Type B pancreatic cell (in vitro differentiated cells): ENCODE data around the gene KPNA1. TPM values are rescaled to one million over a fixed set of nuclear protein-coding genes. Genes with fewer than 3 reads are reported as not detected.
A peak's percentile ranks its signal among the peaks of the same experiment; 100 is the strongest.

Source experiments
- DNase-seq: peaks from one replicate; pipeline ENCODE4 v3.0.0; 2021; ENCODE audit warnings: mixed read lengths; ENCODE audit not compliant: unreplicated experiment; ENCODE audit errors: extremely low spot score
- H3K27ac Mint-ChIP-seq: 2 replicates; pipeline ENCODE4 v1.8.0; 2021; ENCODE audit warnings: mild to moderate bottlenecking, mixed read lengths
- H3K27me3 Mint-ChIP-seq: 2 replicates; pipeline ENCODE4 v1.8.0; 2021; ENCODE audit warnings: mixed read lengths
- H3K36me3 Mint-ChIP-seq: 2 replicates; pipeline ENCODE4 v1.8.0; 2021; ENCODE audit warnings: mixed read lengths
- H3K4me1 Mint-ChIP-seq: one replicate; pipeline ENCODE4 v1.8.0; 2021; ENCODE audit warnings: mixed read lengths; ENCODE audit not compliant: unreplicated experiment
- H3K4me3 Mint-ChIP-seq: 2 replicates; pipeline ENCODE4 v1.8.0; 2021; ENCODE audit warnings: mild to moderate bottlenecking, mixed read lengths
- H3K9me3 Mint-ChIP-seq: 2 replicates; pipeline ENCODE4 v1.8.0; 2021; ENCODE audit warnings: mixed read lengths
- CTCF ChIP-seq: fragments of 200-600 bp; sonication (generic); conservative IDR thresholded peaks from 2 replicates; pipeline ENCODE4 v1.5.0; 2021; ENCODE audit warnings: antibody characterized with exemption, mild to moderate bottlenecking
- long read RNA-seq: library from polyadenylated mRNA; unstranded; transcript quantifications from one replicate; pipeline ENCODE4 v2.0.0, GENCODE V29; 2020
- total RNA-seq: library from RNA; stranded (reverse); gene quantifications from 2 replicates; pipeline ENCODE4 v1.2.1, GENCODE V29; 2021; ENCODE audit warnings: low replicate concordance

The KPNA1 gene
- 63.9 and 67.7 TPM in 2 replicates for total RNA-seq
- long read RNA-seq, full-length matches to known transcripts = 128 of 191 reads
- long read RNA-seq, partial matches to known transcripts = 36 of 191 reads
- long read RNA-seq, other reads (novel, unspliced or antisense) = 27 of 191 reads

- peak within 1 kb of the TSS; percentile 95 for H3K4me3 Mint-ChIP-seq
- TF ChIP-seq CTCF = no peak
- H3K36me3 Mint-ChIP-seq = peaks cover 3% of the 10 kb centered on the region
- peak; percentile 94 for DNase-seq
- H3K27me3 Mint-ChIP-seq = no peaks in the 10 kb centered on the region
- peaks cover 27% of the 10 kb centered on the region for H3K4me1 Mint-ChIP-seq
- peak within 1 kb of the TSS; percentile 92 for H3K27ac Mint-ChIP-seq
- H3K9me3 Mint-ChIP-seq = no peaks in the 10 kb centered on the region
Observed at GRCh38 chr3:122514123-122515019, at the start of gene KPNA1. Gene KPNA1 (minus strand): TSS chr3:122514939. CDS start chr3:122496565, 18,374 bp downstream.

GRCh38 chr3:122564155-122564912 lies 49.6 kb upstream of the KPNA1 start, which contains the start of the genes DTX3L and PARP9:
Gene DTX3L (plus strand): TSS chr3:122564338. CDS start chr3:122564427, 89 bp downstream.
Gene PARP9 (minus strand): TSS chr3:122564300. CDS start chr3:122559620, 4,680 bp downstream.
- no peaks in the 10 kb centered on the region for H3K9me3 Mint-ChIP-seq
- H3K36me3 Mint-ChIP-seq = peaks cover 4% of the 10 kb centered on the region
- H3K4me1 Mint-ChIP-seq = peaks cover 10% of the 10 kb centered on the region
- peak within 1 kb of the TSS; percentile 86 for H3K4me3 Mint-ChIP-seq
- DNase-seq = peak; percentile 75
- peak within 1 kb of the TSS; percentile 86 for H3K27ac Mint-ChIP-seq
- peaks cover 4% of the 10 kb centered on the region for H3K27me3 Mint-ChIP-seq
- TF ChIP-seq CTCF = no peak

GRCh38 chr3:122563717-122564025 lies 48.9 kb upstream of the KPNA1 start:
- Mint-ChIP-seq H3K4me1 (peaks cover 10% of the 10 kb centered on the region), H3K36me3 (peaks cover 4% of the 10 kb centered on the region), H3K27ac (peak overlapping the region; percentile 80), H3K4me3 (peak overlapping the region; percentile 86), H3K9me3 (no peaks in the 10 kb centered on the region), H3K27me3 (peaks cover 4% of the 10 kb centered on the region)
- TF ChIP-seq CTCF = no peak
- no peak for DNase-seq

GRCh38 chr3:122562923-122563716 lies 48.4 kb upstream of the KPNA1 start:
- H3K4me1 Mint-ChIP-seq = peaks cover 10% of the 10 kb centered on the region
- peaks cover 4% of the 10 kb centered on the region for H3K27me3 Mint-ChIP-seq
- H3K9me3 Mint-ChIP-seq = no peaks in the 10 kb centered on the region
- no peak for DNase-seq
- peaks cover 4% of the 10 kb centered on the region for H3K36me3 Mint-ChIP-seq
- H3K27ac Mint-ChIP-seq = peak overlapping the region; percentile 80
- no peak for TF ChIP-seq CTCF
- peak overlapping the region; percentile 86 for H3K4me3 Mint-ChIP-seq

- H3K36me3 Mint-ChIP-seq = no peaks in the 10 kb centered on the region
- TF ChIP-seq CTCF = peak; percentile 73
- H3K4me3 Mint-ChIP-seq = peak overlapping the region; percentile 35
- no peak for DNase-seq
- peak overlapping the region; percentile 17 for H3K27ac Mint-ChIP-seq
- peaks cover 4% of the 10 kb centered on the region for H3K27me3 Mint-ChIP-seq
- H3K4me1 Mint-ChIP-seq = peaks cover 10% of the 10 kb centered on the region
- no peaks in the 10 kb centered on the region for H3K9me3 Mint-ChIP-seq
Observed at GRCh38 chr3:122560680-122561079, 45.9 kb upstream of the KPNA1 start.
